PC-3 (cell line): ENCODE results near the gene CD69.
"Not testable (repeated sequence)": the region's sequence is repeated elsewhere in the genome, so short reads cannot be mapped to it uniquely, and the experiment has no call there.

ENCODE experiments used
- CTCF ChIP-seq: fragments of 300-600 bp; sonication (generic); conservative IDR thresholded peaks from 2 replicates; pipeline ENCODE4 v1.5.1; 2017; ENCODE audit warnings: antibody characterized with exemption, low read depth, mild to moderate bottlenecking, low read length
- EZH2 ChIP-seq: fragments of 300-600 bp; sonication (generic); IDR thresholded peaks from one replicate; pipeline ENCODE4 v1.6.1; 2017; ENCODE audit warnings: antibody characterized with exemption, mild to moderate bottlenecking, low read length; ENCODE audit not compliant: unreplicated experiment

GRCh38 chr12:9713032-9713558, 47.6 kb downstream of the CD69 start:
- TF ChIP-seq CTCF, EZH2: not testable (repeated sequence)
